ENCODE data around the gene AFF3.
"Not testable (repeated sequence)": the region's sequence is repeated elsewhere in the genome, so short reads cannot be mapped to it uniquely, and the experiment has no call there.

AFF3 gene

DNA sequence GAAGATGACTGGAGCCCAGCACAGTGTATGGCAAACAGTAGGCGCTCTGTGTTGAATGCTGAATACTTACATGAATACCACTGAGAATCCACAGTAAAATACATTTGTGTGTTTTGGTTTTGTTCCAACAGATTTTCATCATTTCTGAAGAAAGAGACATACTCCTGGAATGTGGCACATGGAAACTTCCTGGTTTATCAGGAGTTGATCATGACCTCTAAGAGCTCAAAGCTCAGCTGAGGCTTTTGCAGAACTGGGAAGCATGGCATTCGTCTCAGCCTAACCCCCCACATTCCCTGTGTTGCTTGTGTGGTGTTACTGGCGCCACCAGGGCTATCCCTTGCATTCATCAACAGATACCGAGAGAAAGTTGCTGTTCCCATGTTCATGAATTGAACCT, 335.6 kb downstream of the AFF3 start:
- DNase-seq (ENCODE audit: low read depth in 2 of 3, low spot score in 1 of 3), result no peak

GRCh38 chr2:99805930-99806476, 336.4 kb downstream of the AFF3 start:
- DNase-seq (ENCODE audit: low read depth in 2 of 3, low spot score in 1 of 3), result no peak

DNA sequence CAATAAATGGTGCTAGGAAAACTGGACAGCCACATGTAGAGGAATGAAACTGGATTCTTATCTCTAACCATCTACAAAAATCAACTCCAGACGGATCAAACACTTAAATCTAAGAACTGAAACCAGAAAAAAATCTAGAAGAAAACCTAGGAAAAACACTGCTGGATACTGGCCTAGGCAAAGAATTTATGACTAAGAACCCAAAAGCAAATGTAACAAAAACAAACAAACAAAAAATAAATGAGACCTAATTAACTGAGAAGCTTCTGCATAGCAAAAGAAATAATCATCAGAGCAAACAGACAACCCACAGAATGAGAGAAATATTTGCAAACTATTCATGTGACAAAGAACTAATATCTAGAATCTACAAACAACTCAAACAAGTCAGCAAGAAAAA, 338.5 kb downstream of the AFF3 start:
- DNase-seq (ENCODE audit: low read depth in 2 of 3, low spot score in 1 of 3), result no peak

GRCh38 chr2:99802734-99803133, 339.7 kb downstream of the AFF3 start:
- DNase-seq (ENCODE audit: low read depth in 2 of 3, low spot score in 1 of 3), result no peak

- DNase-seq (ENCODE audit: low read depth in 2 of 3, low spot score in 1 of 3), result no peak
Observed at GRCh38 chr2:99801327-99801901, 341.0 kb downstream of the AFF3 start.

GRCh38 chr2:99797475-99797874, 344.9 kb downstream of the AFF3 start:
- DNase-seq (ENCODE audit: low read depth in 2 of 3, low spot score in 1 of 3), result no peak

GRCh38 chr2:99794414-99794813, 348.0 kb downstream of the AFF3 start:
- no peak for DNase-seq (ENCODE audit: low read depth in 2 of 3, low spot score in 1 of 3)

DNA sequence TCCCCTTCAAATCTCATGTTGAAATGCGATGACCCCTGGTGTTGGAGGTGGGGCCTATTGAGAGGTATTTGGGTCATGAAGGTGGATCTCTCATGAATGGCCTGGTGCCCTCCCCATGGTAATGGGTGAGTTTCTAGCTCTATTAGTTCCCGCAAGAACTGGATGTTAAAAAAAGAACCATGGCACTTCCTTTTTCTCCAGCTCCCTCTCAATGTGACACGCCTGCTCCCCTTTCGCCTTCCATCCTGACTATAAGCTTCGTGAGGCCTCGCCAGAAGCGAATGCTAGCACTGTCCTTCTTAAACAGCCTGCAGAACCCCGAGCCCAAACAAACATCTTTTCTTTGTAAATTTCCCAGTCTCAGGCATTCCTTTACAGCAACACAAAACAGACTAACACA, 349.4 kb downstream of the AFF3 start:
- no peak for DNase-seq (ENCODE audit: low read depth in 2 of 3, low spot score in 1 of 3)

GRCh38 chr2:99789849-99790248, 352.5 kb downstream of the AFF3 start:
- DNase-seq (ENCODE audit: low read depth in 2 of 3, low spot score in 1 of 3), result no peak

GRCh38 chr2:99787769-99788382, 354.5 kb downstream of the AFF3 start:
- no peak for DNase-seq (ENCODE audit: low read depth in 2 of 3, low spot score in 1 of 3)

GRCh38 chr2:99786636-99787390, 355.6 kb downstream of the AFF3 start:
- DNase-seq (ENCODE audit: low read depth in 2 of 3, low spot score in 1 of 3), result no peak

DNA sequence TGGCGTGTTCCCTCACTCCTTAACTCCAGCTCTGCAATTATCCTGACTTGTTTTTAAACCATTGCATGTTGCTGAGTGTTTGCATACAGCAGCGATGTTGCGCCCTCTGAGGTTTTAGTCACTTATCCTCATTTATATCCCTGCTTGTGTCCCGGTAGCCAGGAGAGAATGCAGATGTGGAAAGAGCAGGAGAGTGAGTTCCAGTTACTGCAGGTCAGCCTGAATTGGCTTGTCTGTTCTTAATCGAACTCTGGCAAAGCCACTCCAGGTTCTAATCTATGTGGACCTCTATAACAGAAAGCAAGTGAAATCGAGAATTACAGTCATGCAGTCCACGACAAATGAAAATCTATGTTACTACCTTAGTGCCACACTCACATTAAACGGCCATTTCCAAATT, 357.4 kb downstream of the AFF3 start:
- no peak for DNase-seq (ENCODE audit: low read depth in 2 of 3, low spot score in 1 of 3)

GRCh38 chr2:99784282-99784681, 358.1 kb downstream of the AFF3 start:
- no peak for DNase-seq (ENCODE audit: low read depth in 2 of 3, low spot score in 1 of 3)

DNA sequence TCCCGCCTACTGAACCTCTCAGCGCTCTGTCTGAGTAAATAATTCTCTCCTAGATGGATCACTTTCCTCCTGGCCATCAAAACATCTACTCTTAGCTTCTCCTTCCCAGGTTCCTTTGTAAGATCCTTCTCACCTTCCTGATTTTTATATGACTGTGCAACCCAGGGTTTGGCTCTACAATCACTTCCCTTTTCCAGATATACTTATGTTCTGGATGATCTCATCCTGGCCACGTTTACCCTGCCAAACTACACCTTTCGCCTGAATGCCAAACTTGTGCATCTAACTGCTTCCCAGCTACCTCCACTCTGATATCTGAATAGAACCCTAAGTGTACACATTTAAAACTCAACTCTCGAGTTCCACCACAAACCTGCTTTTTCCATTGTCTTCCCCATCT, 362.1 kb downstream of the AFF3 start:
- no peak for DNase-seq (ENCODE audit: low read depth in 2 of 3, low spot score in 1 of 3)

- no peak for DNase-seq (ENCODE audit: low read depth in 2 of 3, low spot score in 1 of 3)
Observed at GRCh38 chr2:99779276-99779675, 363.1 kb downstream of the AFF3 start.

GRCh38 chr2:99777656-99778290, 364.6 kb downstream of the AFF3 start:
- DNase-seq (ENCODE audit: low read depth in 2 of 3, low spot score in 1 of 3), result no peak

DNA sequence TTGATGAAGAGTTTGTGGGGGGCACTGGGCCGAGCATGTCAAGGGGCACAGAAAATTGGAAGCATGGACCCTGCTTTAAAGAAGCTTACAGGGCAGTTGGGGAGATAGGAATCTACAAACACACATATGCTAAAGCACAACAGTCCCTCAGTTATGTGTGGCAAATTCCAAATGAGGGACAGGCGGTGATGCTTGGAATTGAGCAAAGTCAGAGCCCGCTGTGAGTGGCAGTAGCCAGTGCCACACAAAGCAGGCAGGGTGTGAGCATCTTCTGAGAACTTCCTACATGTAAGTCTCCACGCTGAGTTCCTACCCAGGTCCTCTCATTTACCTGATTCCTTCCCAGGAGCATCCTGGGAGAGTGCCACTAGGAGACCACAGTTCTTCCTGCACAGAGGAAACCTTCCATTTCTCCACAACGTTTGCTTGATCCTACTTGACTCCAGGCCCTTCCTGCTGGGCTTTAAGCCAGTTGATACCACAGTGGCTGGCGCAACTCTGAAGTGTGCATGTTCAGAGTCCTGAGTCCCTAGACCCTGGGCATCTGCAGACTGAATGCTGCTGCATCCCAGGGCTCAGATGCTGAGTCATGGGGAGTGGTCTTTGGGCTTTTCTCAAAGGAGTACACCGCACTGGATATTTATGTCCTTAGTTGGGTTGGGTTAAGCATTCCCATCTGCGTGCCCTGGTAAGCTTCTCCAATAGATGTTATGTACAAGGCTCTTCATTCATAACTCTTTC, 365.3 kb downstream of the AFF3 start:
- DNase-seq (ENCODE audit: low read depth in 2 of 3, low spot score in 1 of 3), result no peak

GRCh38 chr2:99776206-99776905, 366.0 kb downstream of the AFF3 start:
- no peak for DNase-seq (ENCODE audit: low read depth in 2 of 3, low spot score in 1 of 3)

GRCh38 chr2:99775585-99775984, 366.8 kb downstream of the AFF3 start:
- no peak for DNase-seq (ENCODE audit: low read depth in 2 of 3, low spot score in 1 of 3)

- not testable (repeated sequence) for DNase-seq (ENCODE audit: low read depth in 2 of 3, low spot score in 1 of 3)
Observed at GRCh38 chr2:99773642-99774041, 368.7 kb downstream of the AFF3 start.
